HepG2 (cell line): Measurements from ENCODE around the gene CHST4. TPM values are rescaled to one million over a fixed set of nuclear protein-coding genes. Genes with fewer than 3 reads are reported as not detected.
A peak's percentile ranks its signal among the peaks of the same experiment; 100 is the strongest.

Experiments used
- ATAC-seq: fragments of 200-7000 bp; cut with Tn5 transposase; 3 replicates; pipeline ENCODE4 v1.9.1; 2020; ENCODE audit warnings: mild to moderate bottlenecking, moderate library complexity
- BruUV-seq: library from RNA; stranded (reverse); fragments of 400-500 nt; replicated peaks from 2 replicates; lab custom pipeline; 2021; lab: Mats Ljungman, UMichigan
- CTCF ChIA-PET: fragments of 300-600 bp; formaldehyde crosslinking; extraction: SDS; loops from one replicate; lab custom pipeline; 2021; ENCODE audit warnings: low total read pairs, inconsistent platforms, low intra/inter-chr PET ratio; lab: Yijun Ruan, JAX
- POLR2A ChIA-PET: fragments of 350-600 bp; sonication (Branson Sonifier 250); formaldehyde crosslinking; loops from one replicate; lab custom pipeline; 2020; ENCODE audit warnings: antibody characterized with exemption, inconsistent platforms; lab: Yijun Ruan, JAX
- DNase-seq: peaks from one replicate; pipeline ENCODE4 v3.0.0-alpha.2; 2015; ENCODE audit warnings: low spot score
- FAIRE-seq: peaks from 3 replicates; lab custom pipeline; 2011; peaks lifted over from hg19 to GRCh38; lab: Jason Lieb, UNC
- H2AFZ ChIP-seq: one replicate; pipeline ENCODE4 v1.6.1; 2011; ENCODE audit warnings: low read length, inconsistent platforms
- H3K27ac ChIP-seq: fragments of 300-600 bp; 3 replicates; pipeline ENCODE4 v1.8.0; 2011; ENCODE audit warnings: mixed run types, mild to moderate bottlenecking, mixed read lengths, low read length, inconsistent platforms; ENCODE audit not compliant: insufficient read depth; ENCODE audit errors: extremely low read length
- H3K27me3 ChIP-seq, 2 experiments: fragments of 200-600 bp in 1 of 2; 2 replicates in 1 of 2; 3 replicates in 1 of 2; pipeline versions ENCODE4 v1.6.0 to v1.8.0; 2011; ENCODE audit warnings: low read length in 2 of 2, mild to moderate bottlenecking in 2 of 2, moderate library complexity in 2 of 2, inconsistent platforms in 1 of 2; ENCODE audit not compliant: insufficient read depth in 2 of 2, control insufficient read depth in 1 of 2
- H3K36me3 ChIP-seq, 2 experiments: fragments of 200-600 bp in 1 of 2; replicated peaks in 1 of 2; 2 replicates in 1 of 2; 3 replicates in 1 of 2; pipeline versions ENCODE4 v1.5.1 to v1.8.0; 2011; ENCODE audit warnings: low read length in 2 of 2, inconsistent platforms in 1 of 2; ENCODE audit not compliant: insufficient read depth in 2 of 2, control insufficient read depth in 1 of 2
- H3K4me1 ChIP-seq: 2 replicates; pipeline ENCODE4 v1.5.1; 2012; ENCODE audit warnings: low read length, inconsistent platforms; ENCODE audit not compliant: insufficient read depth
- H3K4me2 ChIP-seq: 2 replicates; pipeline ENCODE4 v1.6.0; 2011; ENCODE audit warnings: low read depth, low read length, inconsistent platforms
- H3K4me3 ChIP-seq, 3 experiments: fragments of 200-600 bp in 1 of 3; sonication (generic), shearing (Covaris generic) in 1 of 3; replicated peaks in 1 of 3; 2 replicates each; pipeline ENCODE4 v1.5.1; 2011 to 2016; ENCODE audit warnings: low read length in 3 of 3, inconsistent platforms in 2 of 3, low read depth in 2 of 3, mild to moderate bottlenecking in 2 of 3, control low read depth in 1 of 3, mixed read lengths in 1 of 3; ENCODE audit not compliant: insufficient read depth in 1 of 3
- H3K79me2 ChIP-seq: one replicate; pipeline ENCODE4 v1.6.1; 2011; ENCODE audit warnings: low read length, inconsistent platforms; ENCODE audit not compliant: insufficient read depth
- H3K9ac ChIP-seq: 2 replicates; pipeline ENCODE4 v1.6.0; 2011; ENCODE audit warnings: mild to moderate bottlenecking, low read depth, low read length, inconsistent platforms; ENCODE audit not compliant: insufficient read depth
- H3K9me3 ChIP-seq: 2 replicates; pipeline ENCODE4 v1.5.1; 2012; ENCODE audit warnings: mild to moderate bottlenecking, low read length
- H4K20me1 ChIP-seq: 2 replicates; pipeline ENCODE4 v1.6.0; 2011; ENCODE audit warnings: inconsistent platforms, mild to moderate bottlenecking, low read length, moderate library complexity; ENCODE audit not compliant: insufficient read depth
- CBFB ChIP-seq: sonication (generic); formaldehyde crosslinking; IDR thresholded peaks from 2 replicates; pipeline ENCODE4 v1.4.0; 2020; ENCODE audit warnings: missing genetic modification reagents
- CHCHD3 ChIP-seq: sonication (generic); formaldehyde crosslinking; IDR thresholded peaks from 2 replicates; pipeline ENCODE4 v1.8.0; 2022; ENCODE audit warnings: mild to moderate bottlenecking, missing genetic modification reagents, moderate library complexity
- FOXO1 ChIP-seq: sonication (generic); formaldehyde crosslinking; IDR thresholded peaks from 2 replicates; pipeline ENCODE4 v1.4.0; 2020; ENCODE audit warnings: missing genetic modification reagents
- TEAD3 ChIP-seq: optimal IDR thresholded peaks from 2 replicates; pipeline ENCODE3; 2016; ENCODE audit warnings: borderline replicate concordance
- TRIM22 ChIP-seq: fragments of 450-650 bp; IDR thresholded peaks from 2 replicates; pipeline ENCODE4 v1.6.1; 2017
- ZFP82 ChIP-seq: sonication (generic); formaldehyde crosslinking; IDR thresholded peaks from 2 replicates; pipeline ENCODE4 v1.5.1; 2020; ENCODE audit warnings: mild to moderate bottlenecking, missing genetic modification reagents, borderline replicate concordance
- ZNF138 ChIP-seq: sonication (generic); formaldehyde crosslinking; IDR thresholded peaks from 2 replicates; pipeline ENCODE4 v1.5.0; 2020; ENCODE audit warnings: mild to moderate bottlenecking, low read depth, missing genetic modification reagents
- ZNF225 ChIP-seq: sonication (generic); formaldehyde crosslinking; IDR thresholded peaks from 2 replicates; pipeline ENCODE4 v1.4.0; 2020; ENCODE audit warnings: mild to moderate bottlenecking, missing genetic modification reagents
- WGBS: methylation state at CpG from one replicate; pipeline ENCODE4 v1.1.6; 2017; ENCODE audit warnings: low lambda C conversion rate; 5-methylcytosine and 5-hydroxymethylcytosine counted together
- in situ Hi-C: cut with HindIII; loops from 2 replicates; pipeline ENCODE4 v1.10.0; 2017; ENCODE audit warnings: low pct_unique_long_range_greater_than_20kb; ENCODE audit not compliant: extremely low pct_ligation_motif_present
- intact Hi-C: fragments of 100-400 bp; cut with micrococcal nuclease; formaldehyde crosslinking; loops from one replicate; pipeline ENCODE4 v1.10.0; 2022; ENCODE audit not compliant: unreplicated experiment
- polyA plus RNA-seq, 8 experiments: library from polyadenylated mRNA; depleted of rRNA in 3 of 8; stranded (reverse) in 7 of 8; unstranded in 1 of 8; fragments of >200 nt; fragmentation: Illumina TruSeq in 4 of 8; extraction: Trizol in 4 of 8; gene quantifications; 2 replicates each; pipeline versions ENCODE4 v1.2.1 to v1.2.3, GENCODE V29; 2011 to 2016; ENCODE audit warnings: low read depth in 4 of 8, missing spikeins in 1 of 8, mixed read lengths in 1 of 8; ENCODE audit not compliant: insufficient read depth in 1 of 8
- total RNA-seq, 5 experiments: library from RNA; depleted of rRNA; stranded (reverse); fragments of >200 nt; fragmentation: Illumina TruSeq; extraction: Trizol; gene quantifications; 2 replicates each; pipeline ENCODE4 v1.2.3, GENCODE V29; 2016; ENCODE audit warnings: low read depth in 1 of 5

The CHST4 gene
- total and polyA plus RNA-seq, 2 of the 13 experiments (the other 11 are each of a cell fraction or from before 2014, with no cell fraction given) = not detected

- TF ChIP-seq TRIM22 (no peak), FOXO1 (CRISPR knock-in tag) (no peak), CBFB (no peak)
These were observed 11.8 kb upstream of the CHST4 start (continued) for GRCh38 chr16:71514476-71514875.

GRCh38 chr16:71515026-71515425 lies 11.2 kb upstream of the CHST4 start:
- H3K4me2 ChIP-seq = no peak overlapping the region
- H3K27ac ChIP-seq = no peak overlapping the region
- no peak overlapping the region for H2AFZ ChIP-seq
- in situ Hi-C loops (no loop called here), intact Hi-C loops (no loop called here)
- FAIRE-seq = no peak
- H3K9ac ChIP-seq = no peak overlapping the region
- no peak for ATAC-seq
- H3K36me3 ChIP-seq = no peaks in the 10 kb centered on the region
- peaks cover 1 to 18% of the 10 kb centered on the region in 2 experiments; a peak in 2 of 5 replicates for H3K27me3 ChIP-seq
- no peak for DNase-seq
- 8% methylated on average over 3 of the region's 3 CpGs for WGBS
- BruUV-seq = no TSS peak
- peaks cover 7% of the 10 kb centered on the region; the same call in 1 of the 2 replicates for H3K4me1 ChIP-seq
- ChIA-PET POLR2A (no interaction called here), CTCF (no interaction called here)
- no peaks in the 10 kb centered on the region for H3K9me3 ChIP-seq
- H3K4me3 ChIP-seq = no peak overlapping the region
- H3K79me2 ChIP-seq = no peaks in the 10 kb centered on the region
- H4K20me1 ChIP-seq = no peaks in the 10 kb centered on the region
- no peak for TF ChIP-seq CHCHD3
- peak; percentile 35 for TF ChIP-seq TEAD3
- TF ChIP-seq ZNF225 (CRISPR knock-in tag) = no peak
- no peak for TF ChIP-seq ZNF138 (CRISPR knock-in tag)
- TF ChIP-seq ZFP82 (CRISPR knock-in tag) = no peak
